K562 treated with DMSO at 1 percent for 12 hours (cell line): ENCODE measurements around the gene LRRC73. TPM values are rescaled to one million over a fixed set of nuclear protein-coding genes. Genes with fewer than 3 reads are reported as not detected.

Experiments used
- total RNA-seq: library from RNA; unstranded; fragments of 300-600 nt; gene quantifications from 2 replicates; pipeline ENCODE4 v1.2.3, GENCODE V29; 2022; ENCODE audit not compliant: insufficient read depth

Gene LRRC73, protein sequence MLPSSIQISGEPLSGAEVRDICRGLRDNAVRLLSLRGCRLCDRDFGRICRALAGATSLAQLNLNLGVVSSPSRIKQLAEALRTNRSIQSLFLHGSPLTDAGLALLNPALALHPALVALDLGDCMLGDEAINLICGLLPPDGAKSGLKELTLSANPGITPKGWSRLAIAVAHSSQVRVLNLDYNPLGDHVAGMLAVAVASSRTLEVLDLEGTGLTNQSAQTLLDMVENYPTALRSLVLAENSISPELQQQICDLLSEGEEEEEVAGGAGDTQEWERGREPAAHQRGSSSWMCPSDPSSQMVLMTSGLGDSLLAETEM
- 0.30 and 0.40 TPM in 2 replicates for total RNA-seq

DNA sequence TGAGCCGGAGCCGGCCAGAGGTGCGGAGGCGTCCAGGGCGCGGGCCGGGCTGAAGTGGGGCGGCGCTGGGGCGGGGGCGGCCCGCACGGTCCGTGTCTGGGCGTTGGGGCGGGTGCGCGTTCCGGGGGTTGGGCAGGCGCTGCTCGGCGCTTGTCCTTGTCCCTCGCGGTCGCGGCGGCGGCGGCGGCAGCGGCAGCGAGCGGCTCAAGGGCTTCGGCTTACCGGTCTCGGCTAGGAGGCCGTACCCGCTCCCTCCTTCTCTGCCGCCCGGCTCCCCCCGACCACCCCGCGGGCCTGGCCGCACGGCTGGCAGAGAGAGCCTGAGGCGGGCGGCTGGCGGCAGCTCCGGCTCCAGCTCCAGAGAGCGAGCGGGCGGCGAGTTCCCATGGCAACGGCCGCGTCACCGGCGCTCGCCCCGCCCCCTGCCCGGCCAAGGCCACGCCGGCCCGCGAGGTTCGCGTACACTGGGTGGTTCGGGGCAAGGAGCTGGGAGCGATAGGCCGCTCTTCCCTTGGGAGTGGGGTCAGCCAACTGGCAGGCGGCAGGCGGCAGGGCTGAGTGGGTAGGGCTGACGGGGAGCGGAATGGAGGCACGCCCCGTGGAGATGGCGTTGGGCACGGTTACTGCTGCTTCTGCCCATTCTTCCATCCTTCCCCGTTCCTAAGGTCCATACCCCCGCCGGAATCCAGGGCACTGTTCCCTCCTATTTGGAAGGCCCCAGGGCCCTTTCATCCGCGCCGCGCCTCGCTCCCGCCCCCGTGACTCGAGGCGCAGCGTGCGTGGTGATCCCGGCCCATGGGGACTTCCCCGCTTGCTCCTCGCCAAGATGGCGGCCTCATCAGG, at the start of gene LRRC73:
TSS of gene LRRC73 (minus strand) at position 363 of the 843 bp plus-strand sequence. CDS start 561 bp downstream, outside the sequence.

DNA sequence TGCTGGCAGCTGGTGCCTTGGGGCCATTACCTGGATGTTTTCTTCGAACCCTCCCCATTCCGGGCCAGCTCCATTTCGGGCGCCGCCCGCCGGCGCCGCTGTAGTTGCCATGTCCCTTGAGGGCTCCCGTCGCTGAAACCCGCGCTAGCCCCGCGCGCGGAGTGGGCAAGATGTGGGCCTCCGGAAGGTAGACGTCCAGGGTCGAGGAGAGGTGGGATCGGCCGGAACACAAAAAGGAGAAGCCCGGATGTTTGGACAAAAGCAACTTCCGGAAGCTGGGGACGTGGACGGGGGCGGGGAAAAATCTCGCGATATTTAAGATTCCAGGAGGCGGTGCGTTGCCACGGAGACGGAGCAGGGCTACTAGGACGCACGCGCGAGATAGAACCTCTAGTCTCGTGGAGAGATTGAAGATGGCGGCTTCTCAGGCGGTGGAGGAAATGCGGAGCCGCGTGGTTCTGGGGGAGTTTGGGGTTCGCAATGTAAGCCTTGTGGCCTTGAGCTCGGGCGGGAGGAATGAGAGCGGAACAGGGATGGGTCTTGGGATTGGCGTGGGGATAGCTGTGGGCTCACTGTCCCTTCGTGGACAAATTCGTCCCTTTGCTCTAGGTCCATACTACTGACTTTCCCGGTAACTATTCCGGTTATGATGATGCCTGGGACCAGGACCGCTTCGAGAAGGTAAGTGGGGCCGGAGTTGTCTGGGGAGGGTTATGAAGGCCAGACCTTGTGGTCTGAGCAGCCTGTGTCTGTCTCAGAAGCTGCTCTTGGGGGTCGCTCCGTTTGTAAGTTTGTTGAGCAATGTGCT, 6.8 kb upstream of the LRRC73 start, which contains the start of the genes POLR1C and YIPF3:
TSS of gene POLR1C (plus strand) at position 393 of the 808 bp plus-strand sequence. CDS start at position 414, 21 bp downstream.
TSS of gene YIPF3 (minus strand) at position 230 of the 808 bp plus-strand sequence. CDS start at position 111, 119 bp downstream.

DNA sequence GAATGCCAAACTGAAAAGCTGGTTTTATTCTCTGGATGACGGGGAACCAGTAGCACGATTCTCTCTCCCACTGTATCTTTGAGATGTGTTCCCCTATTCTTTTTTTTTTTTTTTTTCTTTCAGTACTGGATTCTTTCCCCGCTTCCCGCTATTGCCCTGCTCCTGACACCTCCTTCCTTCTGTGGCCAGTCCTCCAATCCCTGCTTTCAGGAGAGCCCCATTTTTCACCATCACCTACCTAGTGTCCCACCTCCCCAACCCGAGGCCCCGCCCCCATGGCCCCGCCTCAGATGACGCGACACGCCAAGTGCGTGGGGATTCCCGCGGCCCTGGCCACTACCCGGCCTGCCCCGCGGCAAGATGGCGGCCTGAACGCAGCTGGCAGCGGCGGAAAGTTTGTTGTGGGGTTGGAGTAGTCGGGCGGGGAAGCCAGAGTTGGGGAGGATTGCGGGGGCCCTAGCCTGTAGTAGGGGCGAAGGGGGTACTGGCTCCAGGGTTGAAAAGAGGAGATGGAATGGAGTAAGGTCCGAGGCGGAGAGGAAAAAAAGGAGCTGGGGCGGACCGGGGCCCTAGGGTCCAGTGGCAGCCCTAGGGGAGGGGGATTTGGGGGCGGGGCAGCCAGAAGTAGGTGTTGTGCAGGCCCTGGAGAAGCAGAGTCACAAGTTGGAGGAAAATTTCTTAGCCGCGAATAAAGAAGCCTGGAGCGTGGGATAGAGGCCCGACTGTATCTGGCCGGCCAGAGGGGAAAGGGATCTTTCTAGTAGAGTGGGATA, 32.7 kb downstream of the LRRC73 start, which contains the start of gene TJAP1:
TSS of gene TJAP1 (plus strand) at position 336 of the 773 bp plus-strand sequence. CDS start 21,432 bp downstream, outside the sequence.

Other genes starting within 250 kb of the LRRC73 start
- not detected in 2 replicates for gene SLC22A7, start 212.1 kb downstream of the LRRC73 start, total RNA-seq
- gene CRIP3, start 201.5 kb downstream of the LRRC73 start, total RNA-seq = 1.3 TPM in 1 of 2 replicates, not detected in the other
- gene ZNF318, start 140.7 kb downstream of the LRRC73 start, total RNA-seq = 5.9 and 28.7 TPM in 2 replicates
- 12.4 and 39.0 TPM in 2 replicates for gene ABCC10, start 82.8 kb downstream of the LRRC73 start, total RNA-seq
- gene DLK2, start 54.8 kb downstream of the LRRC73 start, total RNA-seq = 1.0 TPM in 2 replicates
- gene TJAP1, start 32.8 kb downstream of the LRRC73 start, total RNA-seq = 32.2 and 46.2 TPM in 2 replicates
- 117 and 134 TPM in 2 replicates for gene YIPF3, start 6.6 kb upstream of the LRRC73 start, total RNA-seq
- gene POLR1C, start 6.7 kb upstream of the LRRC73 start, total RNA-seq = 40.3 and 70.5 TPM in 2 replicates
- gene XPO5, start 65.7 kb upstream of the LRRC73 start, total RNA-seq = 26.6 and 76.6 TPM in 2 replicates
- 13.2 and 40.2 TPM in 2 replicates for gene POLH, start 65.8 kb upstream of the LRRC73 start, total RNA-seq
- gene GTPBP2, start 118.9 kb upstream of the LRRC73 start, total RNA-seq = 178 and 275 TPM in 2 replicates
- 70.4 and 73.4 TPM in 2 replicates for gene MAD2L1BP, start 125.5 kb upstream of the LRRC73 start, total RNA-seq
- 0.51 and 0.81 TPM in 2 replicates for gene RSPH9, start 134.7 kb upstream of the LRRC73 start, total RNA-seq
- gene MRPS18A, start 177.4 kb upstream of the LRRC73 start, total RNA-seq = 116 and 159 TPM in 2 replicates